ENCODE results near the gene C3orf62. TPM values are rescaled to one million over a fixed set of nuclear protein-coding genes. Genes with fewer than 3 reads are reported as not detected.

The C3orf62 gene
- total RNA-seq, result 0.60 and 0.82 TPM in 2 replicates

DNA sequence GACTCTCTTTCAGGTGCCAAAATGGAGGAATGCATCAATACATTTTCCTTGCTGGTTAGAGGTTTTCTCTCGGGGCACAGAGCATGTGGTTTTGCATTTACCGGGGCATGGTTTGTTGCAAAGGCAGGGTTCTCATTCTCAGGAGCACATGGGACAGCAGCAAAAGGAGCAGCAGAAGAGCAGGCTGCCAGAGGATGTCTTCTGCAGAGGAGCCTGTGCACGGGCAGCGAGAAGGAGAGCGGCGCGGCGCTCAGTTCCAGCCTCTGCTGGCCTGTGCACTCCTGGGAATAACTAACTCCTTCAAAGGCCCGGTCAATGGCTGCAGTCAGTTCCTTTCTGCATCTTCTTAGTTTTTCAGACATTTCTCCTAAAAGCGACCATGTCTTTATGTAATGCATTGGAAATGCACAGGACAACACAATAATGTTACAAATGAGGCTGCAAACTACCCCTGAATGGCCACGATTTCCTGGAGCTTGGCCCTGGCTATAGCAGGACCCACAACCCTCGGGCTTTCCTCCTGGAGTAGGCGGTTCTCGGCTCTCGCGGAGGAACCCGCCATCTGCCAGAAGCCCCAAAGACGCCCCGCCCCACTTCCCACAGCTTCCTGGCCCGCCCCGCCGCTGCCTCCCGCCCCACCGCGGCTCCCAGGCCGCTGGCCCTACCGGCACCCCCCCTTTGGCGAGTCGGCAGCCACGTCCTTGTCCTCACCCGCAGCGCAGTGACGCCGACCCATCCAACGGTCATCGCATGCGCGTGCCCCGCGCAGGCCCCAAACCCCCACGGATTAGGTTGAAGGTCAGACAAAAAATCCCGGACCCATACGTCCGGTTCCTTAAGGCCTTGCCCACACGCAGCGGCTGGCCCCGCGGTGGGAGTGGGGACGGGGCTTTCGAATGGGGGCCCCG is at the start of gene C3orf62:
Gene C3orf62, minus strand, starts transcription at position 758 of the 908 bp plus-strand sequence. Its CDS starts 360 bp downstream, at position 398.

Other genes starting within 250 kb of the C3orf62 start
- 237 and 483 TPM in 2 replicates for gene IMPDH2, start 247.8 kb downstream of the C3orf62 start, total RNA-seq
- gene QRICH1, start 183.2 kb downstream of the C3orf62 start, total RNA-seq, result 54.1 and 73.8 TPM in 2 replicates
- 258 and 390 TPM in 2 replicates for gene QARS1, start 172.5 kb downstream of the C3orf62 start, total RNA-seq
- gene USP19, start 156.4 kb downstream of the C3orf62 start, total RNA-seq, result 33.5 and 46.2 TPM in 2 replicates
- 310 and 441 TPM in 2 replicates for gene LAMB2, start 144.2 kb downstream of the C3orf62 start, total RNA-seq
- gene CCDC71, start 110.9 kb downstream of the C3orf62 start, total RNA-seq, result 25.8 and 35.9 TPM in 2 replicates
- gene KLHDC8B, start 105.6 kb downstream of the C3orf62 start, total RNA-seq, result 23.7 and 45.9 TPM in 2 replicates
- 6.2 and 8.5 TPM in 2 replicates for gene USP4, start 62.8 kb upstream of the C3orf62 start, total RNA-seq
- gene GPX1, start 81.1 kb upstream of the C3orf62 start, total RNA-seq, result 288 and 296 TPM in 2 replicates
- gene RHOA, start 134.7 kb upstream of the C3orf62 start, total RNA-seq, result 418 and 494 TPM in 2 replicates
- gene TCTA, start 135.2 kb upstream of the C3orf62 start, total RNA-seq, result 16.4 and 41.9 TPM in 2 replicates
- gene AMT, start 145.2 kb upstream of the C3orf62 start, total RNA-seq, result 1.4 and 2.6 TPM in 2 replicates
- gene NICN1, start 152.1 kb upstream of the C3orf62 start, total RNA-seq, result 4.3 and 11.8 TPM in 2 replicates
- 36.0 and 128 TPM in 2 replicates for gene DAG1, start 193.0 kb upstream of the C3orf62 start, total RNA-seq